HepG2 (cell line): ENCODE results near the gene TSEN54. TPM values are rescaled to one million over a fixed set of nuclear protein-coding genes. Genes with fewer than 3 reads are reported as not detected.

Source experiments
- ATAC-seq: fragments of 200-7000 bp; cut with Tn5 transposase; 3 replicates; pipeline ENCODE4 v1.9.1; 2020; ENCODE audit warnings: mild to moderate bottlenecking, moderate library complexity
- BruUV-seq: library from RNA; stranded (reverse); fragments of 400-500 nt; replicated peaks from 2 replicates; lab custom pipeline; 2021; lab: Mats Ljungman, UMichigan
- CTCF ChIA-PET: fragments of 300-600 bp; formaldehyde crosslinking; extraction: SDS; loops from one replicate; lab custom pipeline; 2021; ENCODE audit warnings: low total read pairs, inconsistent platforms, low intra/inter-chr PET ratio; lab: Yijun Ruan, JAX
- POLR2A ChIA-PET: fragments of 350-600 bp; sonication (Branson Sonifier 250); formaldehyde crosslinking; loops from one replicate; lab custom pipeline; 2020; ENCODE audit warnings: antibody characterized with exemption, inconsistent platforms; lab: Yijun Ruan, JAX
- DNase-seq: peaks from one replicate; pipeline ENCODE4 v3.0.0-alpha.2; 2015; ENCODE audit warnings: low spot score
- FAIRE-seq: peaks from 3 replicates; lab custom pipeline; 2011; peaks lifted over from hg19 to GRCh38; lab: Jason Lieb, UNC
- H2AFZ ChIP-seq: one replicate; pipeline ENCODE4 v1.6.1; 2011; ENCODE audit warnings: low read length, inconsistent platforms
- H3K27ac ChIP-seq: fragments of 300-600 bp; 3 replicates; pipeline ENCODE4 v1.8.0; 2011; ENCODE audit warnings: mixed run types, mild to moderate bottlenecking, mixed read lengths, low read length, inconsistent platforms; ENCODE audit not compliant: insufficient read depth; ENCODE audit errors: extremely low read length
- H3K27me3 ChIP-seq, 2 experiments: fragments of 200-600 bp in 1 of 2; 2 replicates in 1 of 2; 3 replicates in 1 of 2; pipeline versions ENCODE4 v1.6.0 to v1.8.0; 2011; ENCODE audit warnings: low read length in 2 of 2, mild to moderate bottlenecking in 2 of 2, moderate library complexity in 2 of 2, inconsistent platforms in 1 of 2; ENCODE audit not compliant: insufficient read depth in 2 of 2, control insufficient read depth in 1 of 2
- H3K36me3 ChIP-seq, 2 experiments: fragments of 200-600 bp in 1 of 2; replicated peaks in 1 of 2; 2 replicates in 1 of 2; 3 replicates in 1 of 2; pipeline versions ENCODE4 v1.5.1 to v1.8.0; 2011; ENCODE audit warnings: low read length in 2 of 2, inconsistent platforms in 1 of 2; ENCODE audit not compliant: insufficient read depth in 2 of 2, control insufficient read depth in 1 of 2
- H3K4me1 ChIP-seq: 2 replicates; pipeline ENCODE4 v1.5.1; 2012; ENCODE audit warnings: low read length, inconsistent platforms; ENCODE audit not compliant: insufficient read depth
- H3K4me2 ChIP-seq: 2 replicates; pipeline ENCODE4 v1.6.0; 2011; ENCODE audit warnings: low read depth, low read length, inconsistent platforms
- H3K4me3 ChIP-seq, 3 experiments: fragments of 200-600 bp in 1 of 3; sonication (generic), shearing (Covaris generic) in 1 of 3; replicated peaks in 1 of 3; 2 replicates each; pipeline ENCODE4 v1.5.1; 2011 to 2016; ENCODE audit warnings: low read length in 3 of 3, inconsistent platforms in 2 of 3, low read depth in 2 of 3, mild to moderate bottlenecking in 2 of 3, control low read depth in 1 of 3, mixed read lengths in 1 of 3; ENCODE audit not compliant: insufficient read depth in 1 of 3
- H3K79me2 ChIP-seq: one replicate; pipeline ENCODE4 v1.6.1; 2011; ENCODE audit warnings: low read length, inconsistent platforms; ENCODE audit not compliant: insufficient read depth
- H3K9ac ChIP-seq: 2 replicates; pipeline ENCODE4 v1.6.0; 2011; ENCODE audit warnings: mild to moderate bottlenecking, low read depth, low read length, inconsistent platforms; ENCODE audit not compliant: insufficient read depth
- H3K9me3 ChIP-seq: 2 replicates; pipeline ENCODE4 v1.5.1; 2012; ENCODE audit warnings: mild to moderate bottlenecking, low read length
- H4K20me1 ChIP-seq: 2 replicates; pipeline ENCODE4 v1.6.0; 2011; ENCODE audit warnings: inconsistent platforms, mild to moderate bottlenecking, low read length, moderate library complexity; ENCODE audit not compliant: insufficient read depth
- AHDC1 ChIP-seq: sonication (generic); formaldehyde crosslinking; IDR thresholded peaks from 2 replicates; pipeline ENCODE4 v1.5.1; 2020; ENCODE audit warnings: mild to moderate bottlenecking, missing genetic modification reagents, borderline replicate concordance
- HNF1A ChIP-seq, 2 experiments: sonication (generic) in 1 of 2; formaldehyde crosslinking in 1 of 2; IDR thresholded peaks; 2 replicates each; pipeline versions ENCODE4 v1.4.0 to v1.6.1; 2016 to 2020; ENCODE audit warnings: borderline replicate concordance in 1 of 2, low read depth in 1 of 2, mild to moderate bottlenecking in 1 of 2, missing genetic modification reagents in 1 of 2
- KAT2B ChIP-seq: fragments of 150-350 bp; IDR thresholded peaks from 2 replicates; pipeline ENCODE4 v1.6.1; 2014; ENCODE audit warnings: low read depth, low read length, borderline replicate concordance
- PHF20 ChIP-seq: sonication (generic); formaldehyde crosslinking; IDR thresholded peaks from 2 replicates; pipeline ENCODE4 v1.5.0; 2020; ENCODE audit warnings: mild to moderate bottlenecking, missing genetic modification reagents
- RBFOX2 ChIP-seq: fragments of 200-400 bp; formaldehyde crosslinking; IDR thresholded peaks from 2 replicates; pipeline ENCODE4 v1.6.1; 2017; ENCODE audit warnings: low read depth, mild to moderate bottlenecking, low read length
- ZNF33A ChIP-seq: sonication (generic); formaldehyde crosslinking; IDR thresholded peaks from 2 replicates; pipeline ENCODE4 v1.5.1; 2020; ENCODE audit warnings: missing genetic modification reagents, mild to moderate bottlenecking, moderate library complexity, borderline replicate concordance
- ZNF687 ChIP-seq: sonication (generic); formaldehyde crosslinking; IDR thresholded peaks from 2 replicates; pipeline ENCODE4 v1.5.1; 2020; ENCODE audit warnings: mild to moderate bottlenecking, missing genetic modification reagents, moderate library complexity
- WGBS: methylation state at CpG from one replicate; pipeline ENCODE4 v1.1.6; 2017; ENCODE audit warnings: low lambda C conversion rate; 5-methylcytosine and 5-hydroxymethylcytosine counted together
- in situ Hi-C: cut with HindIII; loops from 2 replicates; pipeline ENCODE4 v1.10.0; 2017; ENCODE audit warnings: low pct_unique_long_range_greater_than_20kb; ENCODE audit not compliant: extremely low pct_ligation_motif_present
- intact Hi-C: fragments of 100-400 bp; cut with micrococcal nuclease; formaldehyde crosslinking; loops from one replicate; pipeline ENCODE4 v1.10.0; 2022; ENCODE audit not compliant: unreplicated experiment
- polyA plus RNA-seq, 8 experiments: library from polyadenylated mRNA; depleted of rRNA in 3 of 8; stranded (reverse) in 7 of 8; unstranded in 1 of 8; fragments of >200 nt; fragmentation: Illumina TruSeq in 4 of 8; extraction: Trizol in 4 of 8; gene quantifications; 2 replicates each; pipeline versions ENCODE4 v1.2.1 to v1.2.3, GENCODE V29; 2011 to 2016; ENCODE audit warnings: low read depth in 4 of 8, missing spikeins in 1 of 8, mixed read lengths in 1 of 8; ENCODE audit not compliant: insufficient read depth in 1 of 8
- total RNA-seq, 5 experiments: library from RNA; depleted of rRNA; stranded (reverse); fragments of >200 nt; fragmentation: Illumina TruSeq; extraction: Trizol; gene quantifications; 2 replicates each; pipeline ENCODE4 v1.2.3, GENCODE V29; 2016; ENCODE audit warnings: low read depth in 1 of 5

Gene TSEN54
- total and polyA plus RNA-seq, 2 of the 13 experiments (the other 11 are each of a cell fraction or from before 2014, with no cell fraction given), result 62.9 to 63.3 TPM

- TF ChIP-seq HNF1A (IDR thresholded peaks at IDR 0.05; ENCODE audit: low read depth), result no peak
- no peak for TF ChIP-seq HNF1A (CRISPR knock-in tag; IDR thresholded peaks at IDR 0.05; ENCODE audit: borderline replicate concordance)
- no peak for TF ChIP-seq ZNF33A
- no peak for TF ChIP-seq PHF20 (CRISPR knock-in tag)
Measured at GRCh38 chr17:75531721-75532072, 15.4 kb downstream of the TSEN54 start (continued).

GRCh38 chr17:75535119-75535537 is 18.8 kb downstream of the TSEN54 start:
- Histone ChIP-seq H3K4me1 (peaks cover 37% of the 10 kb centered on the region), H2AFZ (no peak overlapping the region), H3K4me3 (no peak overlapping the region), H3K9me3 (no peaks in the 10 kb centered on the region), H3K27ac (peak overlapping the region; percentile 13), H3K4me2 (no peak overlapping the region), H3K9ac (no peak overlapping the region), H3K79me2 (peaks cover 10% of the 10 kb centered on the region), H4K20me1 (peaks cover 3% of the 10 kb centered on the region; the same call in 1 of the 2 replicates), H3K36me3 (peaks cover 5 to 23% of the 10 kb centered on the region in 2 experiments; a peak in 4 of 5 replicates), H3K27me3 (no peaks in the 10 kb centered on the region)
- intact Hi-C loops, result no loop called here
- ATAC-seq (no peak), FAIRE-seq (no peak), DNase-seq (no peak)
- in situ Hi-C loops, result no loop called here
- ChIA-PET CTCF (no interaction called here), POLR2A (interaction anchor here (0.5 to 1.5 kb wide), 5 partner anchors 8 to 77 kb away, joined by 3 to 6 read pairs (median 3); partner anchors contain the start of gene LLGL2)
- 94% methylated on average over 13 of the region's 15 CpGs for WGBS
- BruUV-seq, result no TSS peak
- TF ChIP-seq AHDC1 (CRISPR knock-in tag) (no peak), KAT2B (peak; percentile 38; the same call in 1 of the 2 replicates), ZNF687 (peak; percentile 19; the same call in 1 of the 2 replicates), RBFOX2 (0 out of 2 replicates have a peak, but pooled peaks have one; percentile 25)
